Panc1 (cell line): Measurements from ENCODE around the gene SPEM3. TPM values are rescaled to one million over a fixed set of nuclear protein-coding genes. Genes with fewer than 3 reads are reported as not detected.
A peak's percentile ranks its signal among the peaks of the same experiment; 100 is the strongest.
"Not testable (repeated sequence)": the region's sequence is repeated elsewhere in the genome, so short reads cannot be mapped to it uniquely, and the experiment has no call there.

ENCODE experiments used
- ATAC-seq: fragments of 200-7000 bp; cut with Tn5 transposase; 2 replicates; pipeline ENCODE4 v1.9.1; 2020; ENCODE audit warnings: mild to moderate bottlenecking, moderate library complexity
- BruUV-seq: library from RNA; stranded (reverse); fragments of 400-500 nt; replicated peaks from 2 replicates; lab custom pipeline; 2021; lab: Mats Ljungman, UMichigan
- CTCF ChIA-PET: fragments of 300-600 bp; sonication (Branson Sonifier 250); formaldehyde crosslinking; loops from one replicate; lab custom pipeline; 2022; ENCODE audit warnings: antibody characterized with exemption; lab: Charles Lee
- POLR2A ChIA-PET: fragments of 300-600 bp; sonication (Branson Sonifier 250); formaldehyde crosslinking; loops from one replicate; lab custom pipeline; 2022; ENCODE audit warnings: antibody characterized with exemption; lab: Charles Lee
- DNase-seq: peaks from one replicate; pipeline ENCODE4 v3.0.0-alpha.2; 2010; ENCODE audit warnings: low read depth, low spot score
- H3K27ac ChIP-seq: 2 replicates; pipeline ENCODE4 v1.5.1; 2011; ENCODE audit warnings: mild to moderate bottlenecking, low read length, inconsistent platforms
- H3K27me3 ChIP-seq: fragments of 200-500 bp; sonication (Bioruptor generic); 2 replicates; pipeline ENCODE4 v1.6.0; 2014; ENCODE audit warnings: low read length, inconsistent platforms; ENCODE audit not compliant: control insufficient read depth, insufficient read depth
- H3K36me3 ChIP-seq: fragments of 200-500 bp; sonication (Bioruptor generic); 2 replicates; pipeline ENCODE4 v1.5.1; 2014; ENCODE audit warnings: inconsistent platforms, mild to moderate bottlenecking, low read length, moderate library complexity; ENCODE audit not compliant: control insufficient read depth, insufficient read depth
- H3K4me1 ChIP-seq: 2 replicates; pipeline ENCODE4 v1.5.1; 2011; ENCODE audit warnings: inconsistent platforms, mild to moderate bottlenecking, low read length, moderate library complexity; ENCODE audit not compliant: control insufficient read depth, insufficient read depth
- H3K4me3 ChIP-seq, 2 experiments: 2 replicates each; pipeline ENCODE4 v1.5.1; 2011 to 2012; ENCODE audit warnings: low read depth in 2 of 2, low read length in 2 of 2, mild to moderate bottlenecking in 2 of 2, inconsistent platforms in 1 of 2, moderate library complexity in 1 of 2
- H3K9me3 ChIP-seq: fragments of 200-500 bp; sonication (Bioruptor generic); 2 replicates; pipeline ENCODE4 v1.5.1; 2014; ENCODE audit warnings: low read depth, mild to moderate bottlenecking, inconsistent platforms, low read length, moderate library complexity; ENCODE audit not compliant: control insufficient read depth, insufficient read depth
- POLR2AphosphoS5 ChIP-seq: IDR thresholded peaks from 2 replicates; pipeline ENCODE4 v1.6.1; 2012; ENCODE audit warnings: mild to moderate bottlenecking, low read depth, low read length, moderate library complexity
- SIN3A ChIP-seq: IDR thresholded peaks from 2 replicates; pipeline ENCODE4 v1.6.1; 2012; ENCODE audit warnings: low read depth, mild to moderate bottlenecking, low read length, moderate library complexity, borderline replicate concordance; ENCODE audit not compliant: insufficient read depth
- TCF7L2 ChIP-seq: IDR thresholded peaks from 2 replicates; pipeline ENCODE4 v1.6.1; 2011; ENCODE audit warnings: mild to moderate bottlenecking, low read depth, low read length, inconsistent platforms
- in situ Hi-C: cut with HindIII; loops from 2 replicates; pipeline ENCODE4 v1.10.0; 2016; ENCODE audit warnings: low sequenced_read_pairs, low pct_unique_long_range_greater_than_20kb
- intact Hi-C: fragments of 100-400 bp; cut with micrococcal nuclease; formaldehyde crosslinking; loops from one replicate; pipeline ENCODE4 v1.10.0; 2022; ENCODE audit not compliant: unreplicated experiment
- total RNA-seq: library from RNA; stranded (reverse); gene quantifications from one replicate; pipeline ENCODE4 v1.2.1, GENCODE V29; 2021; ENCODE audit not compliant: unreplicated experiment
- TF ChIP-seq, protein P1 (sequence below): fragments of 450-650 bp; IDR thresholded peaks from 2 replicates; pipeline ENCODE4 v1.5.1; 2017; ENCODE audit warnings: mild to moderate bottlenecking
- TF ChIP-seq, protein P2 (sequence below), 2 experiments: IDR thresholded peaks; 2 replicates each; pipeline ENCODE4 v1.6.1; 2011 to 2012; ENCODE audit warnings: low read depth in 2 of 2, control low read depth in 1 of 2, low read length in 1 of 2, mild to moderate bottlenecking in 1 of 2, moderate library complexity in 1 of 2; ENCODE audit not compliant: insufficient read depth in 1 of 2

Gene SPEM3
- total RNA-seq, 1 experiment from 2014 or later = not detected

DNA sequence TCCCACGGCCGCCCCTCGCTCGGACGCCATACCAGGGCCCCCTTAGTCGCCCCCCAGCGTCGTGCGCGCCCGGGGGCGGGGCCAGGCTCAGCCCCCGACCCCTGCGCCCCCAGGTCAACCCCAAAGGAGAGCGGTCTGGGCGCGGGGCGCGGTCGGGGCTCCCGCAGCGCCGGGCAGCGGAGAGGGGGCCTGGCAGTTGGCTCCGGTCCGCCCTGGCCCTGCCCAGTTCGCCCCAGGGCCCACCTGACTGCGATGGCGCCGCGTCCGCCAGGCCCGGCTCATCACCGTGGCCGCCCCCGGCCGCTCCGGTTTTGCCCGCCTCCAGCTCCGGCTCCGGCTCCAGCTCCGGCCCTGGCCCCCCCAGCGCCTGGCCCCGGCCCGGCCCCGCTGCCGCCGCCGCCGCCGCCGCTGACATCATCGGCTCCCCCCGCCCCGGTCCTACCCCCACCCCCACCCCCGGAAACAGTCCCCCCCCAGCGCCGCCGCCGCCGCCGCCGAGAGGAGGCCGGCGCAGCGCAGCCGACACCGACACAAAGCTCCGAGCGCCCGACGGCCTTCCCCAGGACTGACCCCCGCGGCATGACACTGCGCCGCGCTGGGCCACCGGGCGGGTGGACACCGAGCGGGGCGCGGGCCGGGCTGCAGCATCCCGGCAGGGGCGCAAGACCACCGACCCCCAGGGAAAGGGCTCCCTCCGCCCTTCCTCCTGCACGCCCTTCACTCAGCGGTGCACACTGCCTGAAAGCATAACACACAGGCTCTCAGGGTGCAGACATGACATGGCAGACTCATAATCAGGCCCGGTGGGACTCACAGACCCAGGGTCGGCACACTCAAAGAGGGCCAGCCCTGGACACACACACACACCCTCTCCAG, 50.8 kb downstream of the SPEM3 start, which contains the start of gene ZBTB4:
ZBTB4 (minus strand) TSS at position 419 of the 876 bp plus-strand sequence. CDS start 12,830 bp downstream, outside the sequence.
- BruUV-seq = no TSS peak
- Histone ChIP-seq H3K9me3 (no peaks in the 10 kb centered on the region), H3K27me3 (no peaks in the 10 kb centered on the region), H3K36me3 (no peaks in the 10 kb centered on the region), H3K4me3 (peak within 1 kb of the TSS; percentile 61 to 66), H3K4me1 (peaks cover 33% of the 10 kb centered on the region), H3K27ac (peak within 1 kb of the TSS; percentile 83)
- CTCF ChIA-PET = no interaction called here
- TF ChIP-seq POLR2AphosphoS5 (no peak), TCF7L2 (0 out of 2 replicates have a peak, but pooled peaks have one; percentile 38)
- POLR2A ChIA-PET = interaction anchor here (0.6 kb wide), 2 partner anchors 20 to 150 kb away, joined by 3 to 8 read pairs; no protein-coding TSS in a partner anchor
- in situ Hi-C loops (no loop called here), intact Hi-C loops (no loop called here)
- no peak for DNase-seq
- ATAC-seq = 0 out of 2 replicates have a peak, but pooled peaks have one; percentile 26

DNA sequence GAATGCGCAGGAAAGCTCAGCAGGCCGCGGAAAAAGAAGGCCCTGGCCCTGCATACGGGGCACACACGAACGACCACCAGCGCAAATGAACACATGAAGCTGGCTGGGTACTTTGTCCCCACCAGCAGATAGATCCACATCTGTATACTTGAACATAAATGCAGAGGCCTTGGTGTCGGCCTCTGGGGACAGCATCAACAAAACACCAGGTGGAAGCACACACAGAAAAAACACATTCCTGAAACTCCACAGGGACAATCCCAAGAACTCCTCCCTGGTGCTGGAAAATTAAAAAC, 51.4 kb downstream of the SPEM3 start:
- ATAC-seq (no peak), DNase-seq (no peak)
- ChIA-PET POLR2A (interaction anchor here (0.6 kb wide), 1 partner anchor 20 kb away, joined by 8 read pairs; no protein-coding TSS in a partner anchor), CTCF (no interaction called here)
- TF ChIP-seq, protein P1, sequence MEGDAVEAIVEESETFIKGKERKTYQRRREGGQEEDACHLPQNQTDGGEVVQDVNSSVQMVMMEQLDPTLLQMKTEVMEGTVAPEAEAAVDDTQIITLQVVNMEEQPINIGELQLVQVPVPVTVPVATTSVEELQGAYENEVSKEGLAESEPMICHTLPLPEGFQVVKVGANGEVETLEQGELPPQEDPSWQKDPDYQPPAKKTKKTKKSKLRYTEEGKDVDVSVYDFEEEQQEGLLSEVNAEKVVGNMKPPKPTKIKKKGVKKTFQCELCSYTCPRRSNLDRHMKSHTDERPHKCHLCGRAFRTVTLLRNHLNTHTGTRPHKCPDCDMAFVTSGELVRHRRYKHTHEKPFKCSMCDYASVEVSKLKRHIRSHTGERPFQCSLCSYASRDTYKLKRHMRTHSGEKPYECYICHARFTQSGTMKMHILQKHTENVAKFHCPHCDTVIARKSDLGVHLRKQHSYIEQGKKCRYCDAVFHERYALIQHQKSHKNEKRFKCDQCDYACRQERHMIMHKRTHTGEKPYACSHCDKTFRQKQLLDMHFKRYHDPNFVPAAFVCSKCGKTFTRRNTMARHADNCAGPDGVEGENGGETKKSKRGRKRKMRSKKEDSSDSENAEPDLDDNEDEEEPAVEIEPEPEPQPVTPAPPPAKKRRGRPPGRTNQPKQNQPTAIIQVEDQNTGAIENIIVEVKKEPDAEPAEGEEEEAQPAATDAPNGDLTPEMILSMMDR = no peak
- TF ChIP-seq SIN3A (no peak), TCF7L2 (no peak), POLR2AphosphoS5 (no peak)
- TF ChIP-seq, protein P2, sequence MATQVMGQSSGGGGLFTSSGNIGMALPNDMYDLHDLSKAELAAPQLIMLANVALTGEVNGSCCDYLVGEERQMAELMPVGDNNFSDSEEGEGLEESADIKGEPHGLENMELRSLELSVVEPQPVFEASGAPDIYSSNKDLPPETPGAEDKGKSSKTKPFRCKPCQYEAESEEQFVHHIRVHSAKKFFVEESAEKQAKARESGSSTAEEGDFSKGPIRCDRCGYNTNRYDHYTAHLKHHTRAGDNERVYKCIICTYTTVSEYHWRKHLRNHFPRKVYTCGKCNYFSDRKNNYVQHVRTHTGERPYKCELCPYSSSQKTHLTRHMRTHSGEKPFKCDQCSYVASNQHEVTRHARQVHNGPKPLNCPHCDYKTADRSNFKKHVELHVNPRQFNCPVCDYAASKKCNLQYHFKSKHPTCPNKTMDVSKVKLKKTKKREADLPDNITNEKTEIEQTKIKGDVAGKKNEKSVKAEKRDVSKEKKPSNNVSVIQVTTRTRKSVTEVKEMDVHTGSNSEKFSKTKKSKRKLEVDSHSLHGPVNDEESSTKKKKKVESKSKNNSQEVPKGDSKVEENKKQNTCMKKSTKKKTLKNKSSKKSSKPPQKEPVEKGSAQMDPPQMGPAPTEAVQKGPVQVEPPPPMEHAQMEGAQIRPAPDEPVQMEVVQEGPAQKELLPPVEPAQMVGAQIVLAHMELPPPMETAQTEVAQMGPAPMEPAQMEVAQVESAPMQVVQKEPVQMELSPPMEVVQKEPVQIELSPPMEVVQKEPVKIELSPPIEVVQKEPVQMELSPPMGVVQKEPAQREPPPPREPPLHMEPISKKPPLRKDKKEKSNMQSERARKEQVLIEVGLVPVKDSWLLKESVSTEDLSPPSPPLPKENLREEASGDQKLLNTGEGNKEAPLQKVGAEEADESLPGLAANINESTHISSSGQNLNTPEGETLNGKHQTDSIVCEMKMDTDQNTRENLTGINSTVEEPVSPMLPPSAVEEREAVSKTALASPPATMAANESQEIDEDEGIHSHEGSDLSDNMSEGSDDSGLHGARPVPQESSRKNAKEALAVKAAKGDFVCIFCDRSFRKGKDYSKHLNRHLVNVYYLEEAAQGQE (IDR thresholded peaks at IDR 0.05; ENCODE audit: insufficient read depth in 1 of 2, low read depth in 2 of 2, low read length in 1 of 2) = no peak
- BruUV-seq = no TSS peak
- Histone ChIP-seq H3K4me3 (peak overlapping the region; percentile 61), H3K4me1 (peaks cover 33% of the 10 kb centered on the region), H3K36me3 (no peaks in the 10 kb centered on the region; the same call in 1 of the 2 replicates), H3K27ac (peak overlapping the region; percentile 83), H3K27me3 (no peaks in the 10 kb centered on the region), H3K9me3 (no peaks in the 10 kb centered on the region)
- in situ Hi-C loops = no loop called here
- intact Hi-C loops = no loop called here

DNA sequence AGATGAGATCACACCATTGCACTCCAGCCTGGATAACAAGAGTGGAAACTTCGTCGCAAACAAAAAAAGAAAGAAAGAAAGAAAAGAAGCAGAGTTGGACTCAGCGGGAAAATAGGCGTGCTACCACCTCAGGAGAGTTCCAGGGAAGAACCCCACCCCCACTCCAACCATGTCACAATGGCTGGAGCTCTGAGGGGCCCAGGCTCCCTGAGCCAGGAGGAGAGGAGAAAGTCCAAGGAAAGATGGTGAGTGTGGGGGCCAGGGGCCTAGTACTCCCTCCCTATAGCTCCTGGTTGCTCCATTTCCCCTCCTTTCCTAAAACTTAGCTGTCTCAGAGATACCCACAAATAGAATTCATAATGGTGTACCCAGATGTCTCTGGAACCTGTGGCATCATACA, 52.6 kb downstream of the SPEM3 start, which contains the start of gene SLC35G6:
SLC35G6 (plus strand) TSS at position 172 of the 400 bp plus-strand sequence; CDS start at position 243, 71 bp downstream.
- H3K9me3 ChIP-seq, BruUV-seq, intact Hi-C loops, DNase-seq, H3K36me3 ChIP-seq, H3K27me3 ChIP-seq, CTCF ChIA-PET, in situ Hi-C loops, ATAC-seq: not testable (repeated sequence)
- peaks cover 34% of the 10 kb centered on the region for H3K4me1 ChIP-seq
- peak within 1 kb of the TSS in 1 of 2 experiments; percentile 61; a peak in 1 of 4 replicates for H3K4me3 ChIP-seq
- POLR2A ChIA-PET = interaction anchor here (0.6 kb wide), 1 partner anchor 38 kb away, joined by 3 read pairs; no protein-coding TSS in a partner anchor
- H3K27ac ChIP-seq = peak within 1 kb of the TSS; percentile 83

DNA sequence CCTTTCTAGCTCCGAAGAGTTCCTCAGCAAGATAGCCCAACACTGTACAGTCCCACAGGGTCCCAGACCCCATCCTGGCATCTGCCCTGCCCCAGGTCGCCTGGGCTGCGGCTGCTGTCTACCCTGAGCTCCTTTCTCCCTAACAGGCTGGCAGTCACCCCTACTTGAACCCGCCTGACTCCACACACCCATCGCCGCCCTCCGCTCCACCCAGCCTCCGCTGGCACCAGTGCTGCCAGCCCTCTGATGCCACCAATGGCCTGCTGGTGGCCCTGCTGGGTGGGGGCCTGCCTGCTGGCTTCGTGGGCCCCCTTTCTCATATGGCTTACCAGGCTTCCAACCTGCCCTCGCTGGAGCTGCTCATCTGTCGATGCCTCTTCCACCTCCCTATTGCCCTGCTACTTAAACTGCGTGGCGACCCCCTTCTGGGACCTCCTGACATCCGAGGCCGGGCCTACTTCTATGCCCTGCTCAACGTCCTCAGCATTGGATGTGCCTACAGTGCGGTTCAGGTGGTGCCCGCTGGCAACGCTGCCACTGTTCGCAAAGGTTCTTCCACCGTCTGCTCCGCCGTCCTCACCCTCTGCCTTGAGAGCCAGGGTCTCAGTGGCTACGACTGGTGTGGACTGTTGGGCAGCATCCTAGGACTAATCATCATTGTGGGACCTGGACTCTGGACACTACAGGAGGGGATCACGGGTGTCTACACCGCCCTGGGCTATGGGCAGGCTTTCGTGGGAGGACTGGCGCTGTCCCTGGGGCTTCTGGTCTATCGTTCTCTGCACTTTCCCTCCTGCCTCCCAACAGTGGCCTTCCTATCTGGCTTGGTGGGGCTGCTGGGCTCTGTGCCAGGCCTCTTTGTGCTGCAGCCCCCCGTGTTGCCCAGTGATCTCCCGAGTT, 53.4 kb downstream of the SPEM3 start:
- in situ Hi-C loops, H3K4me3 ChIP-seq, DNase-seq, intact Hi-C loops, BruUV-seq, ATAC-seq, CTCF ChIA-PET, H3K27me3 ChIP-seq, H3K9me3 ChIP-seq, H3K36me3 ChIP-seq: not testable (repeated sequence)
- H3K4me1 ChIP-seq = peaks cover 32% of the 10 kb centered on the region
- POLR2A ChIA-PET = interaction anchor here (0.6 kb wide), 1 partner anchor 37 kb away, joined by 3 read pairs; no protein-coding TSS in a partner anchor
- peak overlapping the region; percentile 4; the same call in 1 of the 2 replicates for H3K27ac ChIP-seq
